Endothelial cell of umbilical vein (primary cell): Measurements from ENCODE around the gene FILIP1. TPM values are rescaled to one million over a fixed set of nuclear protein-coding genes. Genes with fewer than 3 reads are reported as not detected.

Experiments
- BruUV-seq: library from RNA; stranded (reverse); fragments of 400-500 nt; replicated peaks from 2 replicates; lab custom pipeline; 2021; lab: Mats Ljungman, UMichigan
- CTCF ChIA-PET: fragments of 300-600, 350-600 bp; sonication (Branson Sonifier 250); formaldehyde crosslinking; loops from one replicate; lab custom pipeline; 2021; ENCODE audit warnings: antibody characterized with exemption, inconsistent platforms; lab: Charles Lee
- POLR2A ChIA-PET: fragments of 300-600, 350-600 bp; sonication (Branson Sonifier 250); formaldehyde crosslinking; loops from one replicate; lab custom pipeline; 2021; ENCODE audit warnings: antibody characterized with exemption, inconsistent platforms; lab: Charles Lee
- DNase-seq: peaks from one replicate; pipeline ENCODE4 v3.0.0-alpha.2; 2011; ENCODE audit warnings: low read depth, low spot score
- FAIRE-seq: peaks from 2 replicates; lab custom pipeline; 2011; peaks lifted over from hg19 to GRCh38; lab: Jason Lieb, UNC
- H2AFZ ChIP-seq: 2 replicates; pipeline ENCODE4 v1.6.0; 2012; ENCODE audit warnings: low read depth, low read length, control low read depth, inconsistent platforms
- H3K27ac ChIP-seq: 2 replicates; pipeline ENCODE4 v1.5.1; 2011; ENCODE audit warnings: low read depth, mild to moderate bottlenecking, control low read depth, low read length, moderate library complexity; ENCODE audit not compliant: insufficient read depth
- H3K27me3 ChIP-seq, 2 experiments: 2 replicates each; pipeline versions ENCODE4 v1.6.0 to v1.6.1; 2011; ENCODE audit warnings: low read length in 2 of 2, mixed read lengths in 1 of 2; ENCODE audit not compliant: control insufficient read depth in 2 of 2, insufficient read depth in 2 of 2
- H3K36me3 ChIP-seq, 2 experiments: 2 replicates in 1 of 2; 3 replicates in 1 of 2; pipeline ENCODE4 v1.5.1; 2011; ENCODE audit warnings: low read length in 2 of 2, mild to moderate bottlenecking in 1 of 2, moderate library complexity in 1 of 2; ENCODE audit not compliant: control insufficient read depth in 2 of 2, insufficient read depth in 2 of 2; ENCODE audit errors: extremely low read depth in 1 of 2
- H3K4me1 ChIP-seq: 3 replicates; pipeline ENCODE4 v1.5.1; 2011; ENCODE audit warnings: mild to moderate bottlenecking, low read length; ENCODE audit not compliant: control insufficient read depth, insufficient read depth; ENCODE audit errors: extremely low read depth
- H3K4me2 ChIP-seq: 2 replicates; pipeline ENCODE4 v1.6.1; 2011; ENCODE audit warnings: low read length, control low read depth, mixed read lengths; ENCODE audit not compliant: insufficient read depth
- H3K4me3 ChIP-seq, 3 experiments: fragments of 200-600 bp in 1 of 3; sonication (generic), shearing (Covaris generic) in 1 of 3; replicated peaks in 1 of 3; 2 replicates each; pipeline ENCODE4 v1.5.1; 2011 to 2016; ENCODE audit warnings: control low read depth in 3 of 3, low read length in 3 of 3, mild to moderate bottlenecking in 2 of 3, inconsistent platforms in 1 of 3, low read depth in 1 of 3, moderate library complexity in 1 of 3; ENCODE audit not compliant: insufficient read depth in 1 of 3
- H3K79me2 ChIP-seq: 2 replicates; pipeline ENCODE4 v1.6.0; 2012; ENCODE audit warnings: low read length, inconsistent platforms; ENCODE audit not compliant: control insufficient read depth, insufficient read depth
- H3K9ac ChIP-seq: replicated peaks from 2 replicates; pipeline ENCODE3; 2011; ENCODE audit warnings: low read length, control low read depth; ENCODE audit not compliant: insufficient read depth; ENCODE audit errors: extremely low read depth
- H3K9me1 ChIP-seq: replicated peaks from 3 replicates; pipeline ENCODE4 v1.6.0; 2011; ENCODE audit warnings: mild to moderate bottlenecking, low read length; ENCODE audit not compliant: control insufficient read depth, insufficient read depth; ENCODE audit errors: extremely low read depth
- H3K9me3 ChIP-seq: replicated peaks from 2 replicates; pipeline ENCODE4 v1.5.1; 2012; ENCODE audit warnings: low read length, inconsistent platforms; ENCODE audit not compliant: control insufficient read depth, insufficient read depth
- H4K20me1 ChIP-seq: replicated peaks from 2 replicates; pipeline ENCODE3; 2011; ENCODE audit warnings: mild to moderate bottlenecking, low read length; ENCODE audit not compliant: control insufficient read depth, insufficient read depth; ENCODE audit errors: extremely low read depth
- CTCF ChIP-seq, 2 donors: IDR thresholded peaks; 1 replicate in 1 of 2; 2 replicates in 1 of 2; pipeline ENCODE4 v1.5.1; 2011; ENCODE audit warnings: low read length in 2 of 2, mild to moderate bottlenecking in 2 of 2, moderate library complexity in 2 of 2, control low read depth in 1 of 2, inconsistent platforms in 1 of 2, low read depth in 1 of 2; ENCODE audit not compliant: insufficient read depth in 1 of 2; ENCODE audit errors: extremely low read depth in 1 of 2
- EZH2 ChIP-seq: IDR thresholded peaks from 2 replicates; pipeline ENCODE4 v1.6.1; 2012; ENCODE audit warnings: borderline replicate concordance, low read depth, mild to moderate bottlenecking, moderate library complexity, low read length, inconsistent platforms; ENCODE audit not compliant: severe bottlenecking
- FOS ChIP-seq: IDR thresholded peaks from 2 replicates; pipeline ENCODE4 v1.6.1; 2011; ENCODE audit warnings: mild to moderate bottlenecking, low read length, moderate library complexity, borderline replicate concordance; ENCODE audit not compliant: insufficient read depth
- GATA2 ChIP-seq: IDR thresholded peaks from 2 replicates; pipeline ENCODE4 v1.7.0; 2011; ENCODE audit warnings: low read depth, mild to moderate bottlenecking, moderate library complexity, mixed read lengths, low read length; ENCODE audit not compliant: insufficient read length, insufficient read depth
- JUN ChIP-seq: IDR thresholded peaks from 2 replicates; pipeline ENCODE4 v1.6.1; 2011; ENCODE audit warnings: borderline replicate concordance, low read depth; ENCODE audit not compliant: insufficient read length, insufficient read depth
- MYC ChIP-seq: IDR thresholded peaks from one replicate; pipeline ENCODE4 v1.6.1; 2011; ENCODE audit warnings: mild to moderate bottlenecking, low read depth, low read length
- POLR2A ChIP-seq: IDR thresholded peaks from 2 replicates; pipeline ENCODE4 v1.6.1; 2012; ENCODE audit warnings: low read depth, mild to moderate bottlenecking, control low read depth, low read length
- POLR2AphosphoS5 ChIP-seq: IDR thresholded peaks from 2 replicates; pipeline ENCODE4 v1.6.1; 2012; ENCODE audit warnings: low read depth, mild to moderate bottlenecking, control low read depth, low read length, moderate library complexity; ENCODE audit not compliant: insufficient read depth
- dilution Hi-C: fragments of 300-500 bp; cut with MboI; formaldehyde crosslinking; loops from one replicate; pipeline ENCODE4 v1.15.0; 2019; ENCODE audit warnings: low sequenced_read_pairs; ENCODE audit not compliant: extremely low pct_ligation_motif_present
- intact Hi-C: fragments of 100-400 bp; cut with micrococcal nuclease; formaldehyde crosslinking; loops from one replicate; pipeline ENCODE4 v1.10.0; 2022
- polyA plus RNA-seq, 4 experiments: library from polyadenylated mRNA; depleted of rRNA in 3 of 4; stranded (reverse) in 3 of 4; unstranded in 1 of 4; fragments of >200 nt; gene quantifications; 2 replicates each; pipeline versions ENCODE4 v1.2.1 to v1.2.3, GENCODE V29; 2011 to 2012; ENCODE audit warnings: missing spikeins in 1 of 4
- total RNA-seq: library from RNA; stranded (reverse); gene quantifications from 2 replicates; pipeline ENCODE4 v1.2.3, GENCODE V29; 2021
- TF ChIP-seq, protein P1 (sequence below): IDR thresholded peaks from 2 replicates; pipeline ENCODE4 v1.6.1; 2011; ENCODE audit not compliant: insufficient read depth, insufficient read length

FILIP1 gene
- total and polyA plus RNA-seq, 2 donors (not counting 3 experiments of a cell fraction or from before 2014, with no cell fraction given) = 2.8 to 13.7 TPM

- no peak overlapping the region for H3K9ac ChIP-seq
- no peaks in the 10 kb centered on the region for H3K9me1 ChIP-seq
- POLR2A ChIA-PET = no interaction called here
- H4K20me1 ChIP-seq = no peaks in the 10 kb centered on the region
- no peak for DNase-seq
- no TSS peak for BruUV-seq
- TF ChIP-seq MYC = no peak
- TF ChIP-seq GATA2 = no peak
- no peak for TF ChIP-seq POLR2AphosphoS5
- TF ChIP-seq EZH2 = no peak
- no peak for TF ChIP-seq CTCF (IDR thresholded peaks at IDR 0.05; ENCODE audit: extremely low read depth in 1 of 2, insufficient read depth in 1 of 2, low read depth in 1 of 2, low read length in 2 of 2)
- no peak for TF ChIP-seq POLR2A
- TF ChIP-seq FOS = no peak
- no peak for TF ChIP-seq JUN
- TF ChIP-seq, protein P1, sequence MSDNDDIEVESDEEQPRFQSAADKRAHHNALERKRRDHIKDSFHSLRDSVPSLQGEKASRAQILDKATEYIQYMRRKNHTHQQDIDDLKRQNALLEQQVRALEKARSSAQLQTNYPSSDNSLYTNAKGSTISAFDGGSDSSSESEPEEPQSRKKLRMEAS = no peak
- no peak overlapping the region for H3K27ac ChIP-seq
- CTCF ChIA-PET = no interaction called here
- H3K4me2 ChIP-seq = no peak overlapping the region
- H3K4me1 ChIP-seq = peaks cover 21% of the 10 kb centered on the region
- no peak for FAIRE-seq
- H3K4me3 ChIP-seq = no peak overlapping the region
- dilution Hi-C loops (no loop called here), intact Hi-C loops (loop anchor here (10.0 kb wide), 1 partner anchor 1906 kb away; no protein-coding TSS in a partner anchor)
- no peaks in the 10 kb centered on the region for H3K9me3 ChIP-seq
- no peaks in the 10 kb centered on the region for H3K79me2 ChIP-seq
- no peaks in the 10 kb centered on the region for H3K36me3 ChIP-seq
- H3K27me3 ChIP-seq = no peaks in the 10 kb centered on the region
- H2AFZ ChIP-seq = no peak overlapping the region
These were observed 2.9 kb downstream of the FILIP1 start for GRCh38 chr6:75490706-75491105.
